Activated T-helper 2 cell treated with anti-CD3 and anti-CD28 coated beads, Interferon-gamma antibody, Interleukin-2, Interleukin-4, amounts not matched to agents 10 μg/mL and 5 μg/mL and 100 μg/mL, durations not matched to agents 14 hours and 24 hours and 36 hours (primary cell): ENCODE results near the gene ACTL6A. TPM values are rescaled to one million over a fixed set of nuclear protein-coding genes. Genes with fewer than 3 reads are reported as not detected.

ENCODE experiments used
- DNase-seq: peaks from one replicate; pipeline ENCODE4 v3.0.0; 2021; ENCODE audit warnings: low spot score
- H3K27ac Mint-ChIP-seq: one replicate; pipeline ENCODE4 v1.8.0; 2021; ENCODE audit warnings: mixed read lengths
- H3K27me3 Mint-ChIP-seq: one replicate; pipeline ENCODE4 v1.8.0; 2021; ENCODE audit warnings: low read depth, mixed read lengths
- H3K36me3 Mint-ChIP-seq: one replicate; pipeline ENCODE4 v1.8.0; 2021; ENCODE audit warnings: low read depth, mixed read lengths
- H3K4me1 Mint-ChIP-seq: one replicate; pipeline ENCODE4 v1.8.0; 2021; ENCODE audit warnings: low read depth, mixed read lengths
- H3K4me3 Mint-ChIP-seq: one replicate; pipeline ENCODE4 v1.8.0; 2021; ENCODE audit warnings: low read depth, mild to moderate bottlenecking, moderate library complexity, mixed read lengths
- H3K9me3 Mint-ChIP-seq: one replicate; pipeline ENCODE4 v1.8.0; 2021; ENCODE audit warnings: mixed read lengths
- intact Hi-C: fragments of 100-400 bp; cut with micrococcal nuclease; formaldehyde crosslinking; loops from one replicate; pipeline ENCODE4 v1.15.1; 2023
- total RNA-seq: library from RNA; stranded (reverse); gene quantifications from 2 replicates; pipeline ENCODE4 v1.2.3, GENCODE V29; 2022

The ACTL6A gene
- total RNA-seq, 1 donor from 2014 or later: 121 TPM

DNA sequence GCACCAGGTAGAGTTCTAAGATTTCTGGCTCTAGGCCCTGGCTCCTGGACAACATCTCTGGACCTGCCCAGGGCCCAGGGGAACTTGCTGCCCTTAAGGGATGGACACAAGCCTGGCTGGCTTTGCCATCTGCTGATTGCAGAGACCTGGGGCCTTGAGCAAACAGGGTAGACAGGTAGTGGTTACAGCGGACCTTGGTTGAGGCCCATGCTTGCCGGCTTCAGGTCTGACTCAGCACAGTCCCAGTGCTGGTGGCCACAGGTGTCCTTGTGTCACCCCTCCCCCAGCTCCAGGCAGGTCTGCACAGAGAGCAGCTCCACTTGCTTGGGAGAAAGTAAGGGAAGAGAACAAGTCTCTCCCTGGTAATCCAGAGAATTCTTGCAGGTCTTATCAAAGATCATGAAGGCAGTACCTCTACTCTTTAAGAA, 15.9 kb upstream of the ACTL6A start:
- peaks cover 2% of the 10 kb centered on the region for H3K27me3 Mint-ChIP-seq
- intact Hi-C loops: no loop called here
- H3K9me3 Mint-ChIP-seq: no peaks in the 10 kb centered on the region
- H3K4me1 Mint-ChIP-seq: peaks cover 17% of the 10 kb centered on the region
- H3K27ac Mint-ChIP-seq: no peak overlapping the region
- DNase-seq: no peak
- H3K36me3 Mint-ChIP-seq: no peaks in the 10 kb centered on the region
- H3K4me3 Mint-ChIP-seq: no peak overlapping the region

DNA sequence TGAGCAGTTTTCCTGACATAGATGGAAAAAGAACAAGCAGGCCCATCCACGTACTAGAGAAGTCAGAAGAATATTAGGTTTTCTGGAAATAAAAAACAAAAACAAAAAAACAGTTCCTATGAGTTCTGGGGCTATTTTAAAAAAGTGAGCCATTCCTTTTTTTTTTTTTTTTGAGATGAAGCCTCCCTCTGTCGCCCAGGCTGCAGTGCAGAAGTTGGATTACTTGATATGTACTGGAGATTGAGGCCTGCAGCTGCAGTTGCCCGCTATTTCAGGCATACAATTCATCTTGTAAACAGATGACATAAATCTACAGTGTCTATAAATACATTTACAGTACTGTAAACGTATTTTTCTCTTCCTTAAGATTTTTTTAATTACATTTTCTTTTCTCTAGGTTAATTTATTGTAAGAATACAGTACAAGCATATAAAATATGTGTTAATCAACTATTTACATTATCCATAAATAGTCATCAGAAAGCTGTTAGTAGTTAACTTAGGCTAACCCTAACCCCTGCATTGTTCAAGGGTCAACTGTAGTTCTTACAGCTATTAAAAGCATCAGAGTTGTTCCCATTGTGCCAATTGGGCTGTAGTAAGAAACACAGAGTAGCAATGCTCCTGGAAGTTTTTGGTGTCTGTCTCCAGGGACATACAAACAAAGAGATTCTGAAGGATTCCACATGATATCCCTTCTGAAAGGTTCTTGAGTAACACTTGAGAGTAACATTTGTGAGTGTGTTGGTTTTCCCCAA, 11.2 kb upstream of the ACTL6A start:
- Mint-ChIP-seq H3K27me3 (peaks cover 10% of the 10 kb centered on the region), H3K4me1 (peaks cover 14% of the 10 kb centered on the region), H3K9me3 (no peaks in the 10 kb centered on the region), H3K36me3 (no peaks in the 10 kb centered on the region), H3K4me3 (no peak overlapping the region), H3K27ac (no peak overlapping the region)
- no peak for DNase-seq
- intact Hi-C loops: no loop called here

DNA sequence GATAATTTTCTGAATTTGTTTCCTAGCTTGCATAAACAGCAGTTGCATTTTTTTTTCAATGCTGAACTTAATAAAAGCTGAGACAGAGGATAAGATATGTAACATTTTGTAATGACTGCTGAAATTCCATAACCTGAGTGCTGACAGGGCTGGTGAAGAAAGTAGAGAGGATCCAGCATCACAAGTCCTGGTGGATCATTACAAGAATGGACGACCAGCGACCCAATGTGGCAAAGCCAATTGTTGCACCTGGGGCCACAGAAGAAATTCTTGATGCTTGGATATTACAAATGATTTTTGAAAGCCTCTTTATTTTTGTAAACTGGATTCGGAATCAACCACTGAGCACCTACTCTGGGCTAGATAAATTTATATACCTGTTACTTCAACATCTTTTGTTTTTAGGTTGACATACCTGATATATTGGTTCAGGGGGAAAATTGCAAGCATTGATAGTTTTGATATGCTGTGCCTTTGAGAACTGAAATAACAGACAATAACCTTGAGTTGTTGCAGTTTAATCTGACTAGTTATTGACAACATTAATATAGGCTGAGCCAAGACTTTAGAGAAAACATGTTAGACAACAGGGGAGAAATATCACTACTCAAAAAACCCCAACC, 3.9 kb upstream of the ACTL6A start:
- no peak overlapping the region for H3K4me3 Mint-ChIP-seq
- no peaks in the 10 kb centered on the region for H3K9me3 Mint-ChIP-seq
- H3K27me3 Mint-ChIP-seq: peaks cover 22% of the 10 kb centered on the region
- DNase-seq: peak; percentile 28
- H3K36me3 Mint-ChIP-seq: no peaks in the 10 kb centered on the region
- peaks cover 13% of the 10 kb centered on the region for H3K4me1 Mint-ChIP-seq
- intact Hi-C loops: loop anchor here (2.0 kb wide), 1 partner anchor 544 kb away; no protein-coding TSS in a partner anchor
- no peak overlapping the region for H3K27ac Mint-ChIP-seq

DNA sequence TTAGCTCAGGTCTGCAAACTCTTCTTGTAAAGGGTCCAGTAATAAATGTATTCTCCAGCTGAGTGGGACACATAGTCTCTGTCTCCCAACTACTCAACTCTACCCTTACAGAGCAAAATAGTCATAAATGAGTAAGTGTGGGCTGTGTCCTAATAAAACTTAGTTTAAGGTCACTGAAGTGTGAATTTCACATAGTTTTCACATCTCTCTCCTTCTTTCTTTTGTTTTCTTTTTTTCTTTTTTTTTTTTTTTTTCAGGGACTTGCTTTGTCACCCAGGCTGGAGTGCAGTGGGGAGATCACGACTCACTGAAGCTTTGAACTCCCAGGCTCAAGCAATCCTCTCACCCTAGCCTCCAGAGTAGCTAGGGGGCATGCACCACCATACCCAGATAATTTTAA, 1.9 kb upstream of the ACTL6A start:
- peaks cover 19% of the 10 kb centered on the region for H3K27me3 Mint-ChIP-seq
- intact Hi-C loops: loop anchor here (5.0 kb wide), 1 partner anchor 1042 kb away; the partner anchor contains the start of gene TTC14
- no peak for DNase-seq
- peaks cover 27% of the 10 kb centered on the region for H3K4me1 Mint-ChIP-seq
- H3K4me3 Mint-ChIP-seq: no peak overlapping the region
- peaks cover 3% of the 10 kb centered on the region for H3K36me3 Mint-ChIP-seq
- H3K27ac Mint-ChIP-seq: no peak overlapping the region
- no peaks in the 10 kb centered on the region for H3K9me3 Mint-ChIP-seq

DNA sequence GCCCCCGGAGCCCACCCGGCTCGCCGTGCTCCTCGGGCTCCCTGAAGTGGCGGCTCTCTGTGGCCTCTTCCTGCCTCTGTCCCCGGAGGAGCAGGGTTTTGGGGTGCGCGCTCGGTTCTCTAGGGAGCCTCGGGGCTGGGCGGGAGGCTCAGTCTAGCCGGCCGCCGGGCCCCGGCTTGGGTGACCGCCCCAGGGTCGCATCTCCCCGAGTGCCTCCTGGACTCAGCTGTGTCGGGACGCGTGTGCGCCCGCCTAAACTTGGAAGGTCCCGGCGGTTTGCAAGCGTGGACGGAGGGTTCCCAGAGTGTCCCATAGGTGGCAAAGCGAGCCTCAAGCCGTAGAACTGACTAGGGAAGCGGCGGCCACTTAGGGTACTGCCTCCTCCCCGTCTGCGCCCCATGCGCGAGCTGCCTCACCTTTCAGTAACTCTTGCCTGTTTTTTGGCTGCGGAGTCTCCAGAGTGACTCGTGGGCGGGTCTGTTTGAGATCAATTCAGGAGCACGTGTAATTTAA, 601 bp downstream of the ACTL6A start:
- peak; percentile 66 for DNase-seq
- H3K27me3 Mint-ChIP-seq: peaks cover 14% of the 10 kb centered on the region
- H3K36me3 Mint-ChIP-seq: peaks cover 6% of the 10 kb centered on the region
- H3K4me1 Mint-ChIP-seq: peaks cover 30% of the 10 kb centered on the region
- H3K4me3 Mint-ChIP-seq: peak overlapping the region; percentile 98
- H3K27ac Mint-ChIP-seq: peak overlapping the region; percentile 96
- intact Hi-C loops: loop anchor here (2.0 to 5.0 kb wide), 3 partner anchors 113 to 1039 kb away; partner anchors contain the start of genes GNB4, TTC14 and ZMAT3
- no peaks in the 10 kb centered on the region for H3K9me3 Mint-ChIP-seq

DNA sequence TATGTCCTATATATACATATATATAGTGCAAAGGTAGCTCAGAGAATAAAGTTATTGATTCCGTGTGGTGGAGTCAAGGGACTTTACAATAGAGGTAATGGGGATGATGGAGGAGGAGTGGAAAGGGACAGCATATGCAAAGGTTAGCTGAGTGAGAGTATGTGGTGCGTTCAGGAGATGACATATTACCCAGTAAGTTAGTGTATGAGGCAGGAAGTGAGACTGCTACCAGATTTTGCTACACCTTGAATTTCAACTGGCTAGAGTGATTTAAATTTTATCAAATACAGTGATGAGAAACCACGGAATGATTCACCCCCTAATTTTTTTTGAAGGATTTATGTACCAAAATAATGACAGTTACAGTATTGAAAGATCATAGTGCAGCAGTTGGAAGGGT, 2.8 kb downstream of the ACTL6A start:
- intact Hi-C loops: loop anchor here (1.0 kb wide), 1 partner anchor 87 kb away; no protein-coding TSS in a partner anchor

DNA sequence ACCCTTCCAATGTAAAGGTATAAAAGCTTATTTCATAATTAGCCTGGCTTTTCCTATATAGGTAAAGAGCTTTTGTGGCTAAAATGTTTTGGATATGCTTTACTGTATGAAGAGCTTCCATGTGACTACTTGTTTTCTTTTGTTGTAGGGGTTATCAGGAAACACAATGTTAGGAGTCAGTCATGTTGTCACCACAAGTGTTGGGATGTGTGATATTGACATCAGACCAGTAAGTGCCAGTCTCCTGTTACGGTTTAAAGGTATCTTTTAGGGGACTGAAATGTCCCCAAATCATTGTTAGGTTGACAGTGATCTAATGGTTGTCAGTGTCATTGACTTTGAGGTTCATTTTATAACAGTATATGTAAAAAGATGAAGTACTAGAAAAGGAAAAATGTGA, 18.3 kb downstream of the ACTL6A start:
- intact Hi-C loops: no loop called here
- Mint-ChIP-seq H3K9me3 (no peaks in the 10 kb centered on the region), H3K4me3 (no peak overlapping the region), H3K4me1 (no peaks in the 10 kb centered on the region), H3K27me3 (no peaks in the 10 kb centered on the region), H3K27ac (no peak overlapping the region), H3K36me3 (peaks cover 60% of the 10 kb centered on the region)
- DNase-seq: no peak

More for the DNA sequence above, 2.8 kb downstream of the ACTL6A start:
- DNase-seq: no peak
- H3K4me3 Mint-ChIP-seq: peak overlapping the region; percentile 27
- peaks cover 4% of the 10 kb centered on the region for H3K27me3 Mint-ChIP-seq
- peak overlapping the region; percentile 86 for H3K27ac Mint-ChIP-seq
- peaks cover 30% of the 10 kb centered on the region for H3K4me1 Mint-ChIP-seq
- H3K36me3 Mint-ChIP-seq: peaks cover 21% of the 10 kb centered on the region
- no peaks in the 10 kb centered on the region for H3K9me3 Mint-ChIP-seq

DNA sequence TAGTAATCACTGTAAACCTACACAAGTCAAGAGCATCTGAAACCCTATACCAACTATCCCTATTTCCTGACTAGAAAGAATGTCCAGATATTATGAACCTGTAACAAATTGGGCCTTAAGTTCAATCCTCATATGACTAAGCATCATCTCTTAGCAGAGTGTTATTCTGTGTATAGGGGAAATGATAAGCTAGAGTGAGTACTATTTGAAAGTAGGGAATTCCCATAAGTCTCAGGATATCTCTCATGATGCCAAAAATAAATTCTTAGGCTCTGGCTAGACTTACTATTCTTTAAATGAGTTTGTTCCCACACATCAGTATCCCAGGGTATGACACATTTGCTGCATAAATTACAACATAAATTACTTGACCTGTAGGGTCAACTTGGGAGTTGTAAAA, 26.4 kb downstream of the ACTL6A start:
- Mint-ChIP-seq H3K36me3 (peaks cover 64% of the 10 kb centered on the region), H3K27me3 (no peaks in the 10 kb centered on the region), H3K27ac (peak overlapping the region; percentile 0), H3K4me1 (peaks cover 2% of the 10 kb centered on the region), H3K4me3 (no peak overlapping the region), H3K9me3 (no peaks in the 10 kb centered on the region)
- intact Hi-C loops: no loop called here
- DNase-seq: no peak

DNA sequence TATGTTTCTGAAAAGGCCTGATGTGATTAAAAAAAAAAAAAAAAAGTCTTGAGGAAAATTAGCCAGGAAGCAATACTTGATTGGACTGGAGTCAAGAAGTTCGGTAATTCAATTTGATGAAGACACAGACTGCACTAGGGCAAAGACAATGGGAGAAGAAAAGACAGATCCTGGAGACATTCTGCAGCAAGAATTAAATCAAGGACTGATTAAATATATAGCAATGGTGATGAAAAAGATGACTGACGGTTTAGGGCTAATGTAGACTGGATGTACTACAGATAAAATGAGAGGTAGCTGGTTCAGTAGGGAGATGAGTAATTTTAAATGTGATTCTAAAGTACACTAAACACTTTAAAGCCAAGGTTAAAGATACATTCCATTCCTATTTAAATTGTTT, 27.9 kb downstream of the ACTL6A start:
- H3K36me3 Mint-ChIP-seq: peaks cover 68% of the 10 kb centered on the region
- no peak overlapping the region for H3K4me3 Mint-ChIP-seq
- H3K4me1 Mint-ChIP-seq: peaks cover 2% of the 10 kb centered on the region
- H3K27me3 Mint-ChIP-seq: no peaks in the 10 kb centered on the region
- no peak overlapping the region for H3K27ac Mint-ChIP-seq
- H3K9me3 Mint-ChIP-seq: no peaks in the 10 kb centered on the region
- intact Hi-C loops: no loop called here
- no peak for DNase-seq

DNA sequence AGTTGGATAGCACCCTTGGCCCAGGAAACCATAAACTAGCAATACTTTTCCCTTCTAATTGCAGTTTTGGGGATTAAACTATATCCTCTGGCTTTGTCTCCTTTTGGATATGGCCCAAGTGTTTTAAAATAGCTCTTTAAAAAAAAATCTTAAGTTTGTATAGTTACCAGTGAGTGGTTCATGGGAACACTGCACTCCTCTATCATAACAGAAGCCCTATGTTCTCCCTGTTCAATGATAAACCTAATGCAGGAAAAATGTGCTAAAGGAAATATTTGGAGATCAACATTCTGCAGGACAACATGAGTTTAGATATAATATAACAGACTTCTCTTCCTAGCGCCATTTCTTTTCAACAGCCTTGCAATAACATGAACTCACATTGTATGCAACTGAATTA, 28.6 kb downstream of the ACTL6A start:
- Mint-ChIP-seq H3K4me3 (no peak overlapping the region), H3K27me3 (no peaks in the 10 kb centered on the region), H3K9me3 (no peaks in the 10 kb centered on the region), H3K27ac (no peak overlapping the region), H3K36me3 (peaks cover 65% of the 10 kb centered on the region), H3K4me1 (peaks cover 2% of the 10 kb centered on the region)
- no peak for DNase-seq
- intact Hi-C loops: no loop called here

DNA sequence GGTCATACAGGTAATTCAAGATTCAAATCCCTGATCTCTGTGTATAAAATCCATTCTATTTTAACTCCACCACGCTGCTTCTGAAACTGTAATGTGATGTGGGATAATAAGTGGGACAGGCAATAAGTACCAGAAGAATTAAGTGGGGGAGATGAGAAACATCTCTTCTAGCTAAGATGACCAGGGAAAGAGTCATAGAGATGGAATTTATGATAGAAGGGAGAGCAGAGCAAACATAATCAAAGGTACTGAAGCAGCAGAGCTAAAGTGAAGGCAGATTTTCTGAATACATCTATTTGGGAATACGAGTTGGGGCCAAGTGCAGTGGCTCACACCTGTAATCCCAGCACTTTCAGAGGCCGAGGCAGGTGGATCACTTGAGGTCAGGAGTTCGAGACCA, 36.8 kb downstream of the ACTL6A start:
- H3K4me1 Mint-ChIP-seq: peaks cover 6% of the 10 kb centered on the region
- no peaks in the 10 kb centered on the region for H3K9me3 Mint-ChIP-seq
- H3K36me3 Mint-ChIP-seq: peaks cover 58% of the 10 kb centered on the region
- H3K4me3 Mint-ChIP-seq: no peak overlapping the region
- intact Hi-C loops: no loop called here
- H3K27me3 Mint-ChIP-seq: no peaks in the 10 kb centered on the region
- no peak overlapping the region for H3K27ac Mint-ChIP-seq
- no peak for DNase-seq

DNA sequence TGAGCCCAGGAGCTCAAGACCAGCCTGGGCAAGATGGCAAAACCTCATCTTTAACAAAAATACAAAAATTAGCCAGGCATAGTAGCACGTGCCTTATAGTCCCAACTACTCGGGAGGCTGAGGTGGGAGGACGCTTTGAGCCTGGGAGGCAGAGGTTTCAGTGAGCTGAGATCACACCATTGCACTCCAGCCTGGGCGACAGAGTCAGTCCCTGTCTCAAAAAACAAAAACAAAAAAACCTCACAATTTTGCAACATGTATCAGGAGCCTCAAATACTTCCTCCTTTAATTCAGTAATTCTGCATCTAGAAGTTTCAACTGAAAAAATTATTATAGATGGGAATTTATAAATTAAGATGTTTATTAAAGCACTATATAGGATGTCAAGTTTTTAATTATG, 40.6 kb downstream of the ACTL6A start:
- intact Hi-C loops: loop anchor here (5.0 kb wide), 1 partner anchor 531 kb away; the partner anchor contains the start of gene ZMAT3
- no peak for DNase-seq
- Mint-ChIP-seq H3K36me3 (peaks cover 37% of the 10 kb centered on the region), H3K4me1 (peaks cover 22% of the 10 kb centered on the region), H3K4me3 (peak overlapping the region; percentile 99), H3K9me3 (no peaks in the 10 kb centered on the region), H3K27me3 (no peaks in the 10 kb centered on the region), H3K27ac (peak overlapping the region; percentile 99)

DNA sequence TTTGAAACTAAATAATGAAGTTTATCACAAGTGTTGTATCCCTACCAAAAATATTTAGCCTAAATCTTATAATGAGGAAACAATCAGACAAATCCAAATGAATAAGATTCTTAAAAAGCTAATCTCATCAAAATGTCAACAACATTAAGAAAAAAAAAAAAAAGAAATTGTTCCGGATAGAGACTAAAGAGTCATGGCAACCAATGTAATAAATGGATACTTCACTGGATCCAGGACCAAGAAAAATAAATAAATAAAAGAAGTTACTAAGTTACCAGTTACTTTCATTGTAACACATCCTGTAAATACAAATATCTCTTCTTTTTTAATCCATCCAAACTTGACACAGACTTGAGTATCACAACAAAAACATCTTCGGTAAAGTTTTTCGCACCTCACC, 41.1 kb downstream of the ACTL6A start:
- peaks cover 34% of the 10 kb centered on the region for H3K36me3 Mint-ChIP-seq
- no peak for DNase-seq
- intact Hi-C loops: loop anchor here (1.0 to 5.0 kb wide), 6 partner anchors 42 to 532 kb away; partner anchors contain the start of genes ACTL6A, MFN1, PIK3CA and USP13
- H3K9me3 Mint-ChIP-seq: no peaks in the 10 kb centered on the region
- H3K27me3 Mint-ChIP-seq: no peaks in the 10 kb centered on the region
- H3K4me1 Mint-ChIP-seq: peaks cover 25% of the 10 kb centered on the region
- H3K27ac Mint-ChIP-seq: peak overlapping the region; percentile 99
- H3K4me3 Mint-ChIP-seq: peak overlapping the region; percentile 99
